Measurements from ENCODE around the gene RSAD2. TPM values are rescaled to one million over a fixed set of nuclear protein-coding genes. Genes with fewer than 3 reads are reported as not detected.
A peak's percentile ranks its signal among the peaks of the same experiment; 100 is the strongest.

Gene RSAD2
- total RNA-seq, 2 experiments from 2014 or later, result 8.1 to 10.2 TPM

- POLR2A ChIA-PET, result no interaction called here
- H3K27me3 Mint-ChIP-seq, result no peaks in the 10 kb centered on the region
- no peak for ATAC-seq
- peaks cover 6% of the 10 kb centered on the region for H3K9me3 Mint-ChIP-seq (ENCODE audit: low read depth)
- intact Hi-C loops (cut with DNase I, micrococcal nuclease), result no loop called here
- CTCF ChIA-PET, result interaction anchor here (1.0 kb wide), 1 partner anchor 9 kb away, joined by 5 read pairs; no protein-coding TSS in a partner anchor
- H3K4me1 Mint-ChIP-seq, result peaks cover 89% of the 10 kb centered on the region
- H3K36me3 Mint-ChIP-seq (ENCODE audit: low read depth), result peaks cover 39% of the 10 kb centered on the region
- no peak overlapping the region for H3K4me3 Mint-ChIP-seq
- no peak overlapping the region for H3K27ac Mint-ChIP-seq
- DNase-seq, result no peak
These were observed 47.4 kb downstream of the RSAD2 start for GRCh38 chr2:6924924-6925409.

- H3K27me3 Mint-ChIP-seq, result no peaks in the 10 kb centered on the region
- ChIA-PET POLR2A (no interaction called here), CTCF (interaction anchor here (4.1 kb wide), 1 partner anchor 10 kb away, joined by 16 read pairs; no protein-coding TSS in a partner anchor)
- no peak overlapping the region for H3K27ac Mint-ChIP-seq
- intact Hi-C loops (cut with DNase I, micrococcal nuclease), result no loop called here
- peaks cover 43% of the 10 kb centered on the region for H3K36me3 Mint-ChIP-seq (ENCODE audit: low read depth)
- ATAC-seq (no peak), DNase-seq (no peak)
- H3K4me3 Mint-ChIP-seq, result no peak overlapping the region
- peaks cover 6% of the 10 kb centered on the region for H3K9me3 Mint-ChIP-seq (ENCODE audit: low read depth)
- peaks cover 80% of the 10 kb centered on the region for H3K4me1 Mint-ChIP-seq
These were observed 48.6 kb downstream of the RSAD2 start for GRCh38 chr2:6926071-6926732.

- Mint-ChIP-seq H3K27ac (no peak overlapping the region), H3K9me3 (ENCODE audit: low read depth) (peaks cover 13% of the 10 kb centered on the region), H3K4me1 (peaks cover 76% of the 10 kb centered on the region), H3K4me3 (no peak overlapping the region), H3K36me3 (ENCODE audit: low read depth) (peaks cover 50% of the 10 kb centered on the region), H3K27me3 (no peaks in the 10 kb centered on the region)
- POLR2A ChIA-PET, result no interaction called here
- intact Hi-C loops (cut with DNase I, micrococcal nuclease), result no loop called here
- CTCF ChIA-PET, result interaction anchor here (4.1 kb wide), 1 partner anchor 11 kb away, joined by 16 read pairs; no protein-coding TSS in a partner anchor
- ATAC-seq (no peak), DNase-seq (no peak)
These were observed 49.6 kb downstream of the RSAD2 start for GRCh38 chr2:6927186-6927585.

- Mint-ChIP-seq H3K27ac (no peak overlapping the region), H3K4me3 (no peak overlapping the region), H3K4me1 (peaks cover 73% of the 10 kb centered on the region), H3K27me3 (no peaks in the 10 kb centered on the region), H3K9me3 (ENCODE audit: low read depth) (peaks cover 13% of the 10 kb centered on the region), H3K36me3 (ENCODE audit: low read depth) (peaks cover 50% of the 10 kb centered on the region)
- no peak for ATAC-seq
- no peak for DNase-seq
- intact Hi-C loops (cut with DNase I, micrococcal nuclease), result no loop called here
- CTCF ChIA-PET, result interaction anchor here (4.1 kb wide), 1 partner anchor 12 kb away, joined by 16 read pairs; no protein-coding TSS in a partner anchor
- POLR2A ChIA-PET, result no interaction called here
These were observed 50.2 kb downstream of the RSAD2 start for GRCh38 chr2:6927753-6928152.

GRCh38 chr2:6928452-6928851 is 50.9 kb downstream of the RSAD2 start:
- ChIA-PET CTCF (interaction anchor here (1.7 to 4.1 kb wide), 4 partner anchors 13 to 115 kb away, joined by 5 to 16 read pairs (median 10); no protein-coding TSS in a partner anchor), POLR2A (no interaction called here)
- peaks cover 71% of the 10 kb centered on the region for H3K4me1 Mint-ChIP-seq
- peaks cover 44% of the 10 kb centered on the region for H3K36me3 Mint-ChIP-seq (ENCODE audit: low read depth)
- ATAC-seq, result no peak
- intact Hi-C loops (cut with DNase I, micrococcal nuclease), result no loop called here
- H3K27me3 Mint-ChIP-seq, result no peaks in the 10 kb centered on the region
- DNase-seq, result no peak
- H3K9me3 Mint-ChIP-seq (ENCODE audit: low read depth), result peaks cover 13% of the 10 kb centered on the region
- H3K27ac Mint-ChIP-seq, result peak overlapping the region; percentile 47
- no peak overlapping the region for H3K4me3 Mint-ChIP-seq

GRCh38 chr2:6929196-6929819 is 51.7 kb downstream of the RSAD2 start:
- intact Hi-C loops (cut with DNase I, micrococcal nuclease), result no loop called here
- H3K4me3 Mint-ChIP-seq, result no peak overlapping the region

GRCh38 chr2:6930923-6931647 is 53.5 kb downstream of the RSAD2 start:
- no peak overlapping the region for H3K27ac Mint-ChIP-seq
- H3K9me3 Mint-ChIP-seq (ENCODE audit: low read depth), result peaks cover 13% of the 10 kb centered on the region
- no peak overlapping the region for H3K4me3 Mint-ChIP-seq
- no peak for DNase-seq
- ChIA-PET CTCF (interaction anchor here (0.9 to 2.0 kb wide), 2 partner anchors 16 to 114 kb away, joined by 4 to 6 read pairs; no protein-coding TSS in a partner anchor), POLR2A (interaction anchor here (0.7 kb wide), 1 partner anchor 25 kb away, joined by 6 read pairs; no protein-coding TSS in a partner anchor)
- H3K36me3 Mint-ChIP-seq (ENCODE audit: low read depth), result peaks cover 43% of the 10 kb centered on the region
- no peak for ATAC-seq
- peaks cover 64% of the 10 kb centered on the region for H3K4me1 Mint-ChIP-seq
- intact Hi-C loops (cut with DNase I, micrococcal nuclease), result no loop called here
- no peaks in the 10 kb centered on the region for H3K27me3 Mint-ChIP-seq

More at GRCh38 chr2:6929196-6929819, 51.7 kb downstream of the RSAD2 start:
- CTCF ChIA-PET, result interaction anchor here (0.9 to 4.1 kb wide), 9 partner anchors 9 to 115 kb away, joined by 3 to 16 read pairs (median 5); no protein-coding TSS in a partner anchor
- Mint-ChIP-seq H3K27me3 (no peaks in the 10 kb centered on the region), H3K36me3 (ENCODE audit: low read depth) (peaks cover 42% of the 10 kb centered on the region), H3K27ac (peak overlapping the region; percentile 8), H3K4me1 (peaks cover 67% of the 10 kb centered on the region), H3K9me3 (ENCODE audit: low read depth) (peaks cover 13% of the 10 kb centered on the region)
- POLR2A ChIA-PET, result no interaction called here
- ATAC-seq (peak; percentile 50), DNase-seq (no peak)

- Mint-ChIP-seq H3K4me1 (peaks cover 65% of the 10 kb centered on the region), H3K27me3 (no peaks in the 10 kb centered on the region), H3K27ac (no peak overlapping the region), H3K4me3 (no peak overlapping the region), H3K9me3 (ENCODE audit: low read depth) (peaks cover 13% of the 10 kb centered on the region), H3K36me3 (ENCODE audit: low read depth) (peaks cover 37% of the 10 kb centered on the region)
- ATAC-seq (no peak), DNase-seq (no peak)
- ChIA-PET POLR2A (no interaction called here), CTCF (interaction anchor here (0.8 to 2.2 kb wide), 3 partner anchors 12 to 113 kb away, joined by 3 to 7 read pairs (median 4); no protein-coding TSS in a partner anchor)
- intact Hi-C loops (cut with DNase I, micrococcal nuclease), result no loop called here
These were observed 54.2 kb downstream of the RSAD2 start for GRCh38 chr2:6931753-6932152.

- H3K4me3 Mint-ChIP-seq, result no peak overlapping the region
- ChIA-PET CTCF (interaction anchor here (0.6 to 2.2 kb wide), 5 partner anchors 12 to 112 kb away, joined by 3 to 7 read pairs (median 3); no protein-coding TSS in a partner anchor), POLR2A (interaction anchor here (0.6 kb wide), 1 partner anchor 33 kb away, joined by 3 read pairs; no protein-coding TSS in a partner anchor)
- DNase-seq, result no peak
- H3K36me3 Mint-ChIP-seq (ENCODE audit: low read depth), result peaks cover 32% of the 10 kb centered on the region
- H3K4me1 Mint-ChIP-seq, result peaks cover 65% of the 10 kb centered on the region
- no peak overlapping the region for H3K27ac Mint-ChIP-seq
- H3K27me3 Mint-ChIP-seq, result no peaks in the 10 kb centered on the region
- intact Hi-C loops (cut with DNase I, micrococcal nuclease), result no loop called here
- peaks cover 13% of the 10 kb centered on the region for H3K9me3 Mint-ChIP-seq (ENCODE audit: low read depth)
- ATAC-seq, result no peak
These were observed 54.6 kb downstream of the RSAD2 start for GRCh38 chr2:6932206-6932605.

GRCh38 chr2:6932828-6933227 is 55.3 kb downstream of the RSAD2 start:
- Mint-ChIP-seq H3K36me3 (ENCODE audit: low read depth) (peaks cover 27% of the 10 kb centered on the region), H3K4me3 (no peak overlapping the region), H3K9me3 (ENCODE audit: low read depth) (peaks cover 13% of the 10 kb centered on the region), H3K27ac (no peak overlapping the region), H3K27me3 (no peaks in the 10 kb centered on the region), H3K4me1 (peaks cover 69% of the 10 kb centered on the region)
- intact Hi-C loops (cut with DNase I, micrococcal nuclease), result no loop called here
- ChIA-PET POLR2A (interaction anchor here (0.6 kb wide), 1 partner anchor 33 kb away, joined by 3 read pairs; no protein-coding TSS in a partner anchor), CTCF (interaction anchor here (0.6 to 2.2 kb wide), 5 partner anchors 13 to 111 kb away, joined by 3 to 7 read pairs (median 3); no protein-coding TSS in a partner anchor)
- ATAC-seq, result no peak
- DNase-seq, result no peak

- intact Hi-C loops (cut with DNase I, micrococcal nuclease), result no loop called here
- Mint-ChIP-seq H3K27ac (no peak overlapping the region), H3K4me1 (peaks cover 63% of the 10 kb centered on the region), H3K9me3 (ENCODE audit: low read depth) (peaks cover 6% of the 10 kb centered on the region), H3K4me3 (no peak overlapping the region), H3K36me3 (ENCODE audit: low read depth) (peaks cover 19% of the 10 kb centered on the region), H3K27me3 (no peaks in the 10 kb centered on the region)
- no peak for DNase-seq
- POLR2A ChIA-PET, result interaction anchor here (0.6 kb wide), 1 partner anchor 11 kb away, joined by 3 read pairs; no protein-coding TSS in a partner anchor
- CTCF ChIA-PET, result interaction anchor here (0.7 to 1.4 kb wide), 3 partner anchors 17 to 110 kb away, joined by 3 to 7 read pairs (median 3); partner anchors contain the start of gene RNF144A
- ATAC-seq, result no peak
These were observed 56.3 kb downstream of the RSAD2 start for GRCh38 chr2:6933911-6934310.

All from activated CD4-positive, alpha-beta T cell treated with anti-CD3 and anti-CD28 coated beads for 36 hours (primary cell).